IPS DF 6.9 (cell line): ENCODE measurements around the gene UBE2Q1.

Experiments
- DNase-seq: peaks from one replicate; pipeline ENCODE4 v3.0.0-alpha.2; 2013; ENCODE audit warnings: low read depth, low spot score
- H3K27ac ChIP-seq: one replicate; pipeline ENCODE4 v1.5.1; 2013; ENCODE audit warnings: low read length, control low read depth
- H3K27me3 ChIP-seq: 2 replicates; pipeline ENCODE4 v1.6.1; 2013; ENCODE audit warnings: mild to moderate bottlenecking, low read length; ENCODE audit not compliant: control insufficient read depth, insufficient read depth
- H3K36me3 ChIP-seq: 2 replicates; pipeline ENCODE4 v1.6.1; 2013; ENCODE audit warnings: low read length; ENCODE audit not compliant: control insufficient read depth, insufficient read depth
- H3K4me1 ChIP-seq: 2 replicates; pipeline ENCODE4 v1.6.1; 2013; ENCODE audit warnings: low read length; ENCODE audit not compliant: control insufficient read depth, insufficient read depth
- H3K4me3 ChIP-seq: 2 replicates; pipeline ENCODE4 v1.5.1; 2013; ENCODE audit warnings: mild to moderate bottlenecking, low read length
- H3K9me3 ChIP-seq: 2 replicates; pipeline ENCODE4 v1.6.1; 2013; ENCODE audit warnings: low read length, inconsistent platforms; ENCODE audit not compliant: control insufficient read depth, insufficient read depth
- WGBS: extraction: QIAGEN DNeasy Blood & Tissue Kit; methylation state at CpG from one replicate; pipeline ENCODE4 v1.1.7; 2013; ENCODE audit warnings: mixed read lengths, missing lambda C conversion rate; ENCODE audit not compliant: insufficient read length, insufficient coverage; 5-methylcytosine and 5-hydroxymethylcytosine counted together

The UBE2Q1 gene

GRCh38 chr1:154591206-154591605 is 32.7 kb upstream of the UBE2Q1 start:
- no peaks in the 10 kb centered on the region for H3K4me1 ChIP-seq
- H3K27me3 ChIP-seq = no peaks in the 10 kb centered on the region
- no peak overlapping the region for H3K27ac ChIP-seq
- peaks cover 35% of the 10 kb centered on the region for H3K36me3 ChIP-seq
- no peak for DNase-seq
- no peaks in the 10 kb centered on the region for H3K9me3 ChIP-seq
- H3K4me3 ChIP-seq = no peak overlapping the region
- no CpG with 5 or more reads among the region's 7 CpGs for WGBS

- Histone ChIP-seq H3K4me3 (no peak overlapping the region), H3K27ac (no peak overlapping the region), H3K27me3 (no peaks in the 10 kb centered on the region), H3K36me3 (peaks cover 37% of the 10 kb centered on the region), H3K4me1 (no peaks in the 10 kb centered on the region), H3K9me3 (no peaks in the 10 kb centered on the region)
- no CpG with 5 or more reads among the region's 5 CpGs for WGBS
- no peak for DNase-seq
Observed at GRCh38 chr1:154590756-154591155, 32.3 kb upstream of the UBE2Q1 start.

GRCh38 chr1:154589780-154590179 is 31.3 kb upstream of the UBE2Q1 start:
- H3K27me3 ChIP-seq = no peaks in the 10 kb centered on the region
- H3K36me3 ChIP-seq = peaks cover 46% of the 10 kb centered on the region
- no CpG with 5 or more reads among the region's 10 CpGs for WGBS
- H3K27ac ChIP-seq = no peak overlapping the region
- DNase-seq = no peak
- no peaks in the 10 kb centered on the region for H3K9me3 ChIP-seq
- H3K4me1 ChIP-seq = no peaks in the 10 kb centered on the region
- H3K4me3 ChIP-seq = no peak overlapping the region

- no peaks in the 10 kb centered on the region for H3K9me3 ChIP-seq
- H3K36me3 ChIP-seq = peaks cover 69% of the 10 kb centered on the region
- no peaks in the 10 kb centered on the region for H3K27me3 ChIP-seq
- no peak overlapping the region for H3K4me3 ChIP-seq
- no peak overlapping the region for H3K27ac ChIP-seq
- no CpG with 5 or more reads among the region's 6 CpGs for WGBS
- H3K4me1 ChIP-seq = no peaks in the 10 kb centered on the region
- no peak for DNase-seq
Observed at GRCh38 chr1:154586641-154587040, 28.2 kb upstream of the UBE2Q1 start.

GRCh38 chr1:154586231-154586630 is 27.8 kb upstream of the UBE2Q1 start:
- Histone ChIP-seq H3K27me3 (no peaks in the 10 kb centered on the region), H3K4me3 (no peak overlapping the region), H3K27ac (no peak overlapping the region), H3K36me3 (peaks cover 66% of the 10 kb centered on the region), H3K9me3 (no peaks in the 10 kb centered on the region), H3K4me1 (no peaks in the 10 kb centered on the region)
- DNase-seq = no peak
- no CpG with 5 or more reads among the region's 10 CpGs for WGBS

- Histone ChIP-seq H3K36me3 (peaks cover 67% of the 10 kb centered on the region), H3K4me3 (no peak overlapping the region), H3K9me3 (no peaks in the 10 kb centered on the region), H3K4me1 (no peaks in the 10 kb centered on the region), H3K27me3 (no peaks in the 10 kb centered on the region), H3K27ac (no peak overlapping the region)
- DNase-seq = no peak
- no CpG with 5 or more reads among the region's 9 CpGs for WGBS
Observed at GRCh38 chr1:154584267-154584994, 26.0 kb upstream of the UBE2Q1 start.

GRCh38 chr1:154583773-154584172 is 25.3 kb upstream of the UBE2Q1 start:
- no peaks in the 10 kb centered on the region for H3K9me3 ChIP-seq
- H3K27ac ChIP-seq = no peak overlapping the region
- H3K36me3 ChIP-seq = peaks cover 62% of the 10 kb centered on the region
- no peaks in the 10 kb centered on the region for H3K4me1 ChIP-seq
- no peaks in the 10 kb centered on the region for H3K27me3 ChIP-seq
- DNase-seq = no peak
- no peak overlapping the region for H3K4me3 ChIP-seq
- WGBS = no CpG with 5 or more reads among the region's 9 CpGs

GRCh38 chr1:154582885-154583284 is 24.4 kb upstream of the UBE2Q1 start:
- no peaks in the 10 kb centered on the region for H3K27me3 ChIP-seq
- no peaks in the 10 kb centered on the region for H3K9me3 ChIP-seq
- no peak for DNase-seq
- H3K4me3 ChIP-seq = no peak overlapping the region
- H3K4me1 ChIP-seq = no peaks in the 10 kb centered on the region
- WGBS = no CpG with 5 or more reads among the region's 6 CpGs
- H3K27ac ChIP-seq = no peak overlapping the region
- peaks cover 63% of the 10 kb centered on the region for H3K36me3 ChIP-seq

GRCh38 chr1:154581766-154582165 is 23.3 kb upstream of the UBE2Q1 start:
- WGBS = no CpG with 5 or more reads among the region's 3 CpGs
- no peaks in the 10 kb centered on the region for H3K9me3 ChIP-seq
- H3K4me1 ChIP-seq = no peaks in the 10 kb centered on the region
- H3K27ac ChIP-seq = no peak overlapping the region
- no peak for DNase-seq
- peaks cover 56% of the 10 kb centered on the region for H3K36me3 ChIP-seq
- H3K27me3 ChIP-seq = no peaks in the 10 kb centered on the region
- no peak overlapping the region for H3K4me3 ChIP-seq

GRCh38 chr1:154579374-154579773 is 20.9 kb upstream of the UBE2Q1 start:
- no CpG with 5 or more reads among the region's 8 CpGs for WGBS

GRCh38 chr1:154578058-154578418 is 19.6 kb upstream of the UBE2Q1 start:
- no peak overlapping the region for H3K27ac ChIP-seq
- no peaks in the 10 kb centered on the region for H3K9me3 ChIP-seq
- no peak for DNase-seq
- no peaks in the 10 kb centered on the region for H3K27me3 ChIP-seq
- no peak overlapping the region for H3K4me3 ChIP-seq
- peaks cover 24% of the 10 kb centered on the region; the same call in 1 of the 2 replicates for H3K36me3 ChIP-seq
- no peaks in the 10 kb centered on the region for H3K4me1 ChIP-seq
- no CpG with 5 or more reads among the region's 6 CpGs for WGBS

More at GRCh38 chr1:154579374-154579773, 20.9 kb upstream of the UBE2Q1 start:
- Histone ChIP-seq H3K4me3 (no peak overlapping the region), H3K9me3 (no peaks in the 10 kb centered on the region), H3K27ac (no peak overlapping the region), H3K27me3 (no peaks in the 10 kb centered on the region), H3K4me1 (no peaks in the 10 kb centered on the region), H3K36me3 (peaks cover 37% of the 10 kb centered on the region)
- no peak for DNase-seq
